ENCODE measurements around the gene DPYSL3. TPM values are rescaled to one million over a fixed set of nuclear protein-coding genes. Genes with fewer than 3 reads are reported as not detected.

DPYSL3 gene
- total and polyA plus RNA-seq, 2 donors = 254 to 287 TPM

- DNase-seq (ENCODE audit: extremely low spot score) = no peak
- 79% methylated on average over 1 of the region's 1 CpG for WGBS
- no peaks in the 10 kb centered on the region for H3K36me3 ChIP-seq (ENCODE audit: insufficient read depth)
- H3K4me1 ChIP-seq (ENCODE audit: insufficient read depth) = no peaks in the 10 kb centered on the region
- H3K27ac ChIP-seq (ENCODE audit: low read depth) = no peak overlapping the region
- no peak overlapping the region for H3K4me3 ChIP-seq (ENCODE audit: low read depth, low read length)
These were observed 150.8 kb downstream of the DPYSL3 start for GRCh38 chr5:147359101-147359500.

DNA sequence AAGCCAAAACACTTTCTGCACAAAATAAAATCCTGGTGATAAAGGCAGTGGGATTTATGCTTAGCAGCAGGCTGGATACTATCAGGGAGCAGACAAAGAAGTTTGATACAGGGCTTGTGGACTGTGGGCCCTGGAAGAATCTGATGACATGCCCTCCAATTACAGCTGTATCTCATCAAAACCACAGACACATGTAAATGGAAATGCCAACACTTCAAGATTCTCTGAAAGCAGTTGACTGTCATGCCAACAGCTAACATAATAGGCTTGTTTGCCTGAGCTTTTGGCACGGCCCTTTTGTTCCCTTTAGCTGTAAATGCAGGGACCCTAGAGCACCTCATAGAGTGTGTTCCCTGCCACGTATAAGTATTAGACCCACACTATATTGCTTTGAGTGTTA lies 160.6 kb downstream of the DPYSL3 start:
- 50% methylated on average over 2 of the region's 2 CpGs for WGBS
- DNase-seq (ENCODE audit: extremely low spot score) = no peak
- H3K36me3 ChIP-seq (ENCODE audit: insufficient read depth) = no peaks in the 10 kb centered on the region
- no peaks in the 10 kb centered on the region for H3K4me1 ChIP-seq (ENCODE audit: insufficient read depth)
- H3K27ac ChIP-seq (ENCODE audit: low read depth) = no peak overlapping the region
- no peak overlapping the region for H3K4me3 ChIP-seq (ENCODE audit: low read depth, low read length)

- no peak for DNase-seq (ENCODE audit: extremely low spot score)
- WGBS = 91% methylated on average over 5 of the region's 5 CpGs
- Histone ChIP-seq H3K27ac (ENCODE audit: low read depth) (no peak overlapping the region), H3K36me3 (ENCODE audit: insufficient read depth) (no peaks in the 10 kb centered on the region), H3K4me1 (ENCODE audit: insufficient read depth) (no peaks in the 10 kb centered on the region), H3K4me3 (ENCODE audit: low read depth, low read length) (no peak overlapping the region)
These were observed 161.4 kb downstream of the DPYSL3 start for GRCh38 chr5:147348451-147348850.

- H3K36me3 ChIP-seq (ENCODE audit: insufficient read depth) = no peaks in the 10 kb centered on the region
- no peaks in the 10 kb centered on the region for H3K4me1 ChIP-seq (ENCODE audit: insufficient read depth)
- no peak for DNase-seq (ENCODE audit: extremely low spot score)
- 77% methylated on average over 2 of the region's 2 CpGs for WGBS
- H3K4me3 ChIP-seq (ENCODE audit: low read depth, low read length) = no peak overlapping the region
- no peak overlapping the region for H3K27ac ChIP-seq (ENCODE audit: low read depth)
These were observed 161.8 kb downstream of the DPYSL3 start for GRCh38 chr5:147348046-147348445.

- DNase-seq (ENCODE audit: extremely low spot score) = no peak
- 82% methylated on average over 5 of the region's 5 CpGs for WGBS
- Histone ChIP-seq H3K27ac (ENCODE audit: low read depth) (no peak overlapping the region), H3K36me3 (ENCODE audit: insufficient read depth) (no peaks in the 10 kb centered on the region), H3K4me3 (ENCODE audit: low read depth, low read length) (no peak overlapping the region), H3K4me1 (ENCODE audit: insufficient read depth) (no peaks in the 10 kb centered on the region)
These were observed 163.8 kb downstream of the DPYSL3 start for GRCh38 chr5:147346006-147346561.

GRCh38 chr5:147344861-147345260 lies 165.0 kb downstream of the DPYSL3 start:
- Histone ChIP-seq H3K4me3 (ENCODE audit: low read depth, low read length) (no peak overlapping the region), H3K36me3 (ENCODE audit: insufficient read depth) (no peaks in the 10 kb centered on the region), H3K27ac (ENCODE audit: low read depth) (no peak overlapping the region), H3K4me1 (ENCODE audit: insufficient read depth) (no peaks in the 10 kb centered on the region)
- DNase-seq (ENCODE audit: extremely low spot score) = no peak
- 28% methylated on average over 1 of the region's 1 CpG for WGBS

GRCh38 chr5:147341345-147341744 lies 168.5 kb downstream of the DPYSL3 start:
- Histone ChIP-seq H3K4me1 (ENCODE audit: insufficient read depth) (no peaks in the 10 kb centered on the region), H3K27ac (ENCODE audit: low read depth) (no peak overlapping the region)
- DNase-seq (ENCODE audit: extremely low spot score) = no peak

GRCh38 chr5:147340941-147341340 lies 168.9 kb downstream of the DPYSL3 start:
- Histone ChIP-seq H3K36me3 (ENCODE audit: insufficient read depth) (no peaks in the 10 kb centered on the region), H3K4me1 (ENCODE audit: insufficient read depth) (no peaks in the 10 kb centered on the region), H3K4me3 (ENCODE audit: low read depth, low read length) (no peak overlapping the region), H3K27ac (ENCODE audit: low read depth) (no peak overlapping the region)
- DNase-seq (ENCODE audit: extremely low spot score) = no peak
- WGBS = 64% methylated on average over 1 of the region's 1 CpG

More at GRCh38 chr5:147341345-147341744, 168.5 kb downstream of the DPYSL3 start:
- Histone ChIP-seq H3K36me3 (ENCODE audit: insufficient read depth) (no peaks in the 10 kb centered on the region), H3K4me3 (ENCODE audit: low read depth, low read length) (no peak overlapping the region)

Small RNA genes within 50 kb of the gene (small RNA-seq; reads per million reads assigned to genes)
- gene AC011373.1 = not detected
